Glutamatergic neuron (in vitro differentiated cells): ENCODE data around the gene CPB2. TPM values are rescaled to one million over a fixed set of nuclear protein-coding genes. Genes with fewer than 3 reads are reported as not detected.

Source experiments
- DNase-seq: peaks from one replicate; pipeline ENCODE4 v3.0.0; 2022
- H3K27ac Mint-ChIP-seq: one replicate; pipeline ENCODE4 v1.8.0; 2020; ENCODE audit warnings: mild to moderate bottlenecking, mixed read lengths, inconsistent platforms; ENCODE audit not compliant: unreplicated experiment
- H3K27me3 Mint-ChIP-seq: one replicate; pipeline ENCODE4 v1.8.0; 2020; ENCODE audit warnings: mild to moderate bottlenecking, moderate library complexity, mixed read lengths, inconsistent platforms; ENCODE audit not compliant: unreplicated experiment
- H3K36me3 Mint-ChIP-seq: one replicate; pipeline ENCODE4 v1.8.0; 2020; ENCODE audit warnings: mild to moderate bottlenecking, mixed read lengths, inconsistent platforms; ENCODE audit not compliant: unreplicated experiment
- H3K4me1 Mint-ChIP-seq: one replicate; pipeline ENCODE4 v1.8.0; 2020; ENCODE audit warnings: mild to moderate bottlenecking, low read depth, mixed read lengths, inconsistent platforms; ENCODE audit not compliant: unreplicated experiment
- H3K4me3 Mint-ChIP-seq: one replicate; pipeline ENCODE4 v1.8.0; 2020; ENCODE audit warnings: mild to moderate bottlenecking, mixed read lengths, inconsistent platforms; ENCODE audit not compliant: unreplicated experiment
- H3K9me3 Mint-ChIP-seq: one replicate; pipeline ENCODE4 v1.8.0; 2020; ENCODE audit warnings: mild to moderate bottlenecking, moderate library complexity, mixed read lengths, inconsistent platforms; ENCODE audit not compliant: unreplicated experiment
- CTCF ChIP-seq: fragments of 200-600 bp; sonication (generic); IDR thresholded peaks from one replicate; pipeline ENCODE4 v1.5.0; 2021; ENCODE audit not compliant: partially characterized antibody, unreplicated experiment
- total RNA-seq: library from RNA; stranded (reverse); fragmentation: NEBNext Ultra II Directional; extraction: Animal tissue kit (Norgen Biotek cat#: 25700); gene quantifications from one replicate; pipeline ENCODE4 v1.2.1, GENCODE V29; 2021; ENCODE audit not compliant: unreplicated experiment

CPB2 gene
- total RNA-seq, 1 donor from 2014 or later = not detected

- TF ChIP-seq CTCF = no peak
- Mint-ChIP-seq H3K27ac (no peak overlapping the region), H3K27me3 (no peaks in the 10 kb centered on the region), H3K4me3 (no peak overlapping the region), H3K9me3 (no peaks in the 10 kb centered on the region), H3K4me1 (peaks cover 7% of the 10 kb centered on the region), H3K36me3 (no peaks in the 10 kb centered on the region)
- DNase-seq = no peak
These were observed 37.9 kb upstream of the CPB2 start for GRCh38 chr13:46142776-46143175.

- no peak overlapping the region for H3K27ac Mint-ChIP-seq
- H3K36me3 Mint-ChIP-seq = no peaks in the 10 kb centered on the region
- DNase-seq = no peak
- no peaks in the 10 kb centered on the region for H3K4me1 Mint-ChIP-seq
- H3K4me3 Mint-ChIP-seq = no peak overlapping the region
- no peaks in the 10 kb centered on the region for H3K27me3 Mint-ChIP-seq
- H3K9me3 Mint-ChIP-seq = no peaks in the 10 kb centered on the region
- TF ChIP-seq CTCF = no peak
These were observed 35.2 kb upstream of the CPB2 start for GRCh38 chr13:46140044-46140443.

- no peak overlapping the region for H3K27ac Mint-ChIP-seq
- no peaks in the 10 kb centered on the region for H3K4me1 Mint-ChIP-seq
- TF ChIP-seq CTCF = no peak
- no peak overlapping the region for H3K4me3 Mint-ChIP-seq
- no peaks in the 10 kb centered on the region for H3K36me3 Mint-ChIP-seq
- DNase-seq = no peak
- H3K9me3 Mint-ChIP-seq = no peaks in the 10 kb centered on the region
- no peaks in the 10 kb centered on the region for H3K27me3 Mint-ChIP-seq
These were observed 32.9 kb upstream of the CPB2 start for GRCh38 chr13:46137627-46138317.

- Mint-ChIP-seq H3K27ac (no peak overlapping the region), H3K4me3 (no peak overlapping the region), H3K27me3 (no peaks in the 10 kb centered on the region), H3K36me3 (no peaks in the 10 kb centered on the region), H3K4me1 (no peaks in the 10 kb centered on the region), H3K9me3 (no peaks in the 10 kb centered on the region)
- DNase-seq = no peak
- no peak for TF ChIP-seq CTCF
These were observed 31.9 kb upstream of the CPB2 start for GRCh38 chr13:46136688-46137087.

- no peaks in the 10 kb centered on the region for H3K9me3 Mint-ChIP-seq
- H3K36me3 Mint-ChIP-seq = no peaks in the 10 kb centered on the region
- H3K4me3 Mint-ChIP-seq = no peak overlapping the region
- no peak overlapping the region for H3K27ac Mint-ChIP-seq
- H3K27me3 Mint-ChIP-seq = no peaks in the 10 kb centered on the region
- TF ChIP-seq CTCF = no peak
- H3K4me1 Mint-ChIP-seq = no peaks in the 10 kb centered on the region
- no peak for DNase-seq
These were observed 30.2 kb upstream of the CPB2 start for GRCh38 chr13:46134961-46135522.
